GM20000 (cell line): ENCODE measurements around the gene CCDC68.
"Not testable (repeated sequence)": the region's sequence is repeated elsewhere in the genome, so short reads cannot be mapped to it uniquely, and the experiment has no call there.

ENCODE experiments used
- DNase-seq: peaks from one replicate; pipeline ENCODE4 v3.0.0; 2012; ENCODE audit warnings: low spot score
- TF ChIP-seq, protein P1 (sequence below): IDR thresholded peaks from 2 replicates; pipeline ENCODE4 v1.5.1; 2012; ENCODE audit warnings: mild to moderate bottlenecking, control low read depth; ENCODE audit errors: extremely low read depth, missing control alignments

Gene CCDC68

DNA sequence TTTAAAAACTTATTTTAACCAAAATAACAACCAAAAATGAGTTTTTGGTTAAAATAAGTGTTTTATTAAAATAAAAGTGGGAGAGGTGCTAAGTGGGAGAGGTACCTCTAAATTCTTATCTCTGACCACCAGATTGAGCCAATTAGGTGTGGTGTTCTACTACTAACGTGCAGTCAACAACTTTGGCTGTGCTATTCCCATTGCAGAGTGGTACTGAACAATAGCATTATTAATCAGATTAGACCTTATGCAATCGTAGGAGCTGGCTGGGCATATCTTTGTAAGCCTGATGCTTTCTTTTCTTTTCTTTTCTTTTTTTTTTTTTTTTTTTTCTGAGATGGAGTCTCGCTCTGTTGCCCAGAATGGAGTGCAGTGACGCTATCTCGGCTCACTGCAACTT is 92.1 kb downstream of the CCDC68 start:
- DNase-seq = no peak
- TF ChIP-seq, protein P1, sequence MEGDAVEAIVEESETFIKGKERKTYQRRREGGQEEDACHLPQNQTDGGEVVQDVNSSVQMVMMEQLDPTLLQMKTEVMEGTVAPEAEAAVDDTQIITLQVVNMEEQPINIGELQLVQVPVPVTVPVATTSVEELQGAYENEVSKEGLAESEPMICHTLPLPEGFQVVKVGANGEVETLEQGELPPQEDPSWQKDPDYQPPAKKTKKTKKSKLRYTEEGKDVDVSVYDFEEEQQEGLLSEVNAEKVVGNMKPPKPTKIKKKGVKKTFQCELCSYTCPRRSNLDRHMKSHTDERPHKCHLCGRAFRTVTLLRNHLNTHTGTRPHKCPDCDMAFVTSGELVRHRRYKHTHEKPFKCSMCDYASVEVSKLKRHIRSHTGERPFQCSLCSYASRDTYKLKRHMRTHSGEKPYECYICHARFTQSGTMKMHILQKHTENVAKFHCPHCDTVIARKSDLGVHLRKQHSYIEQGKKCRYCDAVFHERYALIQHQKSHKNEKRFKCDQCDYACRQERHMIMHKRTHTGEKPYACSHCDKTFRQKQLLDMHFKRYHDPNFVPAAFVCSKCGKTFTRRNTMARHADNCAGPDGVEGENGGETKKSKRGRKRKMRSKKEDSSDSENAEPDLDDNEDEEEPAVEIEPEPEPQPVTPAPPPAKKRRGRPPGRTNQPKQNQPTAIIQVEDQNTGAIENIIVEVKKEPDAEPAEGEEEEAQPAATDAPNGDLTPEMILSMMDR = no peak

DNA sequence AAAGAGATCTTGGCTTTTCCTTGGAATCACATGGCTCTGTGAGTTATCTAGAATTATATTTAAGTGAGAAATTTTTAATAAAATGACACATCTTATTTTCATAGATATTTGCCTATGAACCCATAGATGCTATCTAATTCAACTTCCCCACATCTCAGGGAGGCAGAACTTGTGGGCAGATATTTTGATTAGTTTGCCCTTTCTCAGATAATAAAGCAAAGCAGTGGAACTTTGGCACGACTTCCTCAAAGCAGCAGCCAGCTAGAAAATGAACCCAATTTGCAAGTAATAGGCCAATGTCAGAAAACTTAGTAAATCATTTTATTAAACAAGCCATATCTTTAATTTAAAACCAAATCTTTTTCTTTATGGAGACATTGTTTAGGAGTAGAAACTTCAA is 98.3 kb downstream of the CCDC68 start:
- TF ChIP-seq, protein P1 = no peak

DNA sequence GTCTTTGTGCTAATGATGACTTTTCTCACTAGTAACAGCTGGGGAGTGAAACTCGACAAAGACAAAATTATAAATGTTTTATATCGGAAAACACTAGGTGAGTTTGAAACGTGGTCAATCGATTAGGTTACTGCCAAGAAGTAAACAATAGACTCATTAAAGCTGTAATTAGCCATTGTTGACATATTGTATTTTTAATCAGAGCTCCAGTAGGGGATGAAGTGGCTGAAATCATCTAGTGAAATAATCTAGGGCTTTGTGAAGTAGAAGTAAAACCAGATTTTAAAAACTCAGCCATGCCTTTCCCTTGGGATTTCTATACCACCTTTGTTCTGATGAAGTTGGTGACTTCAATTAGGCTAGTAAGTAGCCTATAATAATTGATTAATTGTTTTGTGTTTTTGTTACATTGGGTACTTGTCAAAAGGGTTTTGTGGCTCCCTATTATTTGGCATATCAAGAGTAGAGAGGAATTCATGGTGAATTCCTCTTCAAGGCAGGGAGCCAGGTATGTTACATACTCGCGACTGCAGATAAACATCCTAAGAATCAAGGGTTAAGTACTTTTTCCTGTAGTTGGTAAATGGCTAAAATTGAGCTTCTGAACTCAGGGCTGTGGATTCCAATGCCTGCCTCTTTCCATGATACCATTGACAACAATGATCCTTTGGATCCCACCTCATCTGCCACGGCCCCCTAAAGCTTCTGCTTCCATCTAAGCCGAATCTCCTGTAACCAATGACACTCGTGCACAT is 99.4 kb downstream of the CCDC68 start:
- TF ChIP-seq, protein P1 = no peak
- DNase-seq = no peak

More for the DNA sequence above, 98.3 kb downstream of the CCDC68 start:
- no peak for DNase-seq

DNA sequence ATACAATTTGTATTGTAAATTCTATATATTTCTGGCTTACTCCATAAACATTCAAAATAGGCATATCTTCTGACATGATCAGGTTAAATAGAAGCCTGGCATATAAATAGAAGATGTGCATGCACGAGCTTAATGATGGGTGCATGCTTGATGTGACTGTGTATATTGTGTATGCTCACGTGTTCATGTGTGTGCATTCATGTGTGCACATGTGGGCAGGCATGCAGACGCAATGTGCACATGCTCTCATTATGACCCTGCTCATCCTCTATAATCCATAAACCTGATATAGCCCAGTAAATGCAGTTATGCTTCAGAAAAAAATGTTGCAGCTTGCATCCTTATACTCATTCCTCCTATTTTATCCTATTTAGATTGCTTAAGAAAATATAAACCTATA is 101.8 kb downstream of the CCDC68 start:
- DNase-seq = no peak
- TF ChIP-seq, protein P1 = no peak

DNA sequence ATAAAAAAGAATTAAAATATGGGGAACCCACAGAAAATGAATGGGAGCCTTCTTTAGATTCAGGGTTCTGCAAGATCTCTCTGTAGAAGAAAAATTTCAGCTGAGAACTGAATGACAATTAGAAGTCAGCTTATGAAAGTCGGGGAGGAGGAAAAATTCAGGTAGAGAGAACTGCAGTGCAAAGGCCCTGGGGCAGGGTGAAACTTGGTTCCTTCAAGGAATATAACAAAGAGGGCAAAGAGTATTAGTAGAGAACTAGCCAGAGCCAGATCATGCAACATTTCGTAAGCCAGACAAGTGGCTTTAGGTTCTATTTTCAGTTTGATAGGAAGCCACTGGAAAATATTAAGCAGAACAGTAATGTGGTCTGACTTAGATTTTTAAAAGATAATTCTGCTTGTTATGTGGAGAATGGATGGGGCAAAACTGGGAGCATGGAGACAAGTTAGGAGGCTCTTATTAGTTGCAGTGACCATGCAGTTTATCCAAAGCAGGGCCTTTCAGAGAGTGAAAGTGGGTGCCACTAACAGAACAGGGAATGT is 103.1 kb downstream of the CCDC68 start:
- DNase-seq = no peak
- TF ChIP-seq, protein P1 = no peak

DNA sequence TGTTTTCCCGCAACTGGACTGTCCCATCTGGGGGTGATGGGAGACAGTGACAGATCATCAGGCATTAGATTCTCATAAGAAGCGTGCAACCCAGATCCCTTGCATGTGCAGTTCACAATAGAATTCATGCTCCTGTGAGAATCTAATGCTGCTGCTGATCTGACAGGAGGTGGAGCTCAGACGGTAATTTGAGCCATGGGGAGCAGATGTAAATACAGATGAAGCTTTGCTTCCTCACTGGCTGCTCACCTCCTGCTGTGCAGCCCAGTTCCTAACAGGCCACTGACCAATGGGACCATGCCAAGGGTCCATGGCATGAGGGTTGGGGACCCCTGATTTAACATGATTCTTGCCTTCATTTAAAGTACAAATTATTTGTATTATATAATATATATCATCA is 104.2 kb downstream of the CCDC68 start:
- not testable (repeated sequence) for DNase-seq

DNA sequence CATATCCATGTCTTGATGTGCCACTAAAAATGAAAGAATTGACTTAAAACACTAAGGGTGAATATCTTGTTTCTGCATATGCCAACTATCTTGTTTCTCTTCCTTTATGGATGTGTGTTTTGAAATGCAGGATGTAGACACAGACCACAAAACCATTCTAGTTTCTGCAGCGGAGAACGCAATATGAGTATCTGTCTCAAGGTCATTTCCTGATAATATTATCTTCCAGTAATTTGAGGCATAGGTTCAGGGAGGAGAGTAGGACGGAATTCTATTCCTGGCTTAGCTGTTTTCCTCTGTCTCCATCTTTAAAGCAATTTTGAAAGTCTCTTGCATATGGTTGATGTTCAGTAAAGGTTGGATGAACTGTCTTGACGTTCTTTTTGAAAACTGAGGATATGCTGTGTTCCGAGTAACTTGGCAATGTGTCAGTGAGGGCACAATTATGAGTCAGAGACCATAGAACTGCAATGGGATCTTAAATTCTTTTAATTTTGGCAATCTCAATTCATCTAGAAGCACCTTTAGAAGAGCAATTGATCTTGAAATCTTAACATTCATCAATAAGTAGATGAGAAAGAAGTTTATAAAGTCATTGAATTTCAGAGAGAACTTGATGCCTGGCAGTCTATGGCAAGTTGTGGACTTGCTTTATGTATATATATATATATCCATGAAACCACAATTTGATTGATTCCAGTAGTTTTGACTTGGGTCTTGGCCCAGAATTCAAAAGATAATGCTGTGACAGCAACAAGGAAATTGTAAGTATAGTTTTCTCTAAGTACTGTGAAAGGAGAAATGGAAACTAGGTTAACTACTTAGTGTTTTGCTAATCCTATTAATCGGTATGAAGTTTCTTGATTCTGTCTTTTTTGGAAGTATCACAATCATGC is 106.2 kb downstream of the CCDC68 start:
- TF ChIP-seq, protein P1 = no peak
- DNase-seq = no peak
